Activated CD8-positive, alpha-beta memory T cell treated with anti-CD3 and anti-CD28 coated beads, Interleukin-2, amount 50 U/mL, for 4 hours (primary cell): ENCODE results near the gene PRKAG2.

ENCODE experiments used
- DNase-seq: peaks from one replicate; pipeline ENCODE4 v3.0.0-alpha.2; 2020

PRKAG2 gene

GRCh38 chr7:151721694-151722093, 155.2 kb downstream of the PRKAG2 start:
- no peak for DNase-seq

GRCh38 chr7:151721236-151721635, 155.7 kb downstream of the PRKAG2 start:
- DNase-seq: no peak

- no peak for DNase-seq
Measured at GRCh38 chr7:151720280-151720679, 156.6 kb downstream of the PRKAG2 start.

- no peak for DNase-seq
Measured at GRCh38 chr7:151719897-151720242, 157.0 kb downstream of the PRKAG2 start.

GRCh38 chr7:151719031-151719896, 157.7 kb downstream of the PRKAG2 start:
- DNase-seq: no peak

- DNase-seq: no peak
Measured at GRCh38 chr7:151717918-151718317, 159.0 kb downstream of the PRKAG2 start.

- no peak for DNase-seq
Measured at GRCh38 chr7:151717415-151717814, 159.5 kb downstream of the PRKAG2 start.

- no peak for DNase-seq
Measured at GRCh38 chr7:151716323-151716722, 160.6 kb downstream of the PRKAG2 start.

- no peak for DNase-seq
Measured at GRCh38 chr7:151715666-151716315, 161.1 kb downstream of the PRKAG2 start.

- DNase-seq: no peak
Measured at GRCh38 chr7:151714201-151714600, 162.7 kb downstream of the PRKAG2 start.

GRCh38 chr7:151712810-151713125, 164.1 kb downstream of the PRKAG2 start:
- DNase-seq: no peak

GRCh38 chr7:151711906-151712809, 164.8 kb downstream of the PRKAG2 start:
- no peak for DNase-seq

- no peak for DNase-seq
Measured at GRCh38 chr7:151711435-151711872, 165.5 kb downstream of the PRKAG2 start.

- no peak for DNase-seq
Measured at GRCh38 chr7:151710646-151711434, 166.1 kb downstream of the PRKAG2 start.

GRCh38 chr7:151710121-151710640, 166.7 kb downstream of the PRKAG2 start:
- DNase-seq: no peak

- DNase-seq: no peak
Measured at GRCh38 chr7:151709141-151710038, 167.5 kb downstream of the PRKAG2 start.

GRCh38 chr7:151708610-151709009, 168.3 kb downstream of the PRKAG2 start:
- no peak for DNase-seq

GRCh38 chr7:151707757-151708156, 169.2 kb downstream of the PRKAG2 start:
- no peak for DNase-seq

GRCh38 chr7:151707105-151707469, 169.8 kb downstream of the PRKAG2 start:
- no peak for DNase-seq

GRCh38 chr7:151706277-151707104, 170.4 kb downstream of the PRKAG2 start:
- no peak for DNase-seq
